Vagina (tissue), 2 donors: ENCODE data around the gene ADRM1. TPM values are rescaled to one million over a fixed set of nuclear protein-coding genes. Genes with fewer than 3 reads are reported as not detected.

Experiments used
- DNase-seq, 2 donors: peaks; one replicate each; pipeline ENCODE4 v3.0.0-alpha.2; 2017; ENCODE audit errors: extremely low spot score in 2 of 2
- H3K27ac ChIP-seq: fragments of 200-600 bp; sonication (generic); one replicate; pipeline ENCODE4 v1.5.1; 2019
- H3K27me3 ChIP-seq: fragments of 200-600 bp; sonication (generic); one replicate; pipeline ENCODE4 v1.5.1; 2019
- H3K36me3 ChIP-seq, 2 donors: fragments of 200-600 bp; sonication (generic); one replicate each; pipeline ENCODE4 v1.5.1; 2017 to 2019
- H3K4me1 ChIP-seq: fragments of 200-600 bp; sonication (generic); one replicate; pipeline ENCODE4 v1.5.1; 2019
- H3K4me3 ChIP-seq, 2 donors: fragments of 200-600 bp; sonication (generic); 1 replicate in 1 of 2; 2 replicates in 1 of 2; pipeline ENCODE4 v1.5.1; 2016 to 2019
- H3K9me3 ChIP-seq: fragments of 200-600 bp; sonication (generic); one replicate; pipeline ENCODE4 v1.5.1; 2019
- CTCF ChIP-seq, 3 experiments: fragments of 450-650 bp in 2 of 3; fragments of 200-600 bp in 1 of 3; sonication (generic) in 1 of 3; IDR thresholded peaks; one replicate each; pipeline ENCODE4 v1.5.1; 2017 to 2019; ENCODE audit warnings: antibody characterized with exemption in 3 of 3, mild to moderate bottlenecking in 2 of 3, moderate library complexity in 2 of 3
- POLR2A ChIP-seq, 2 donors: fragments of 450-650 bp; IDR thresholded peaks; one replicate each; pipeline ENCODE4 v1.6.1; 2017; ENCODE audit warnings: antibody characterized with exemption in 2 of 2, mild to moderate bottlenecking in 2 of 2, moderate library complexity in 2 of 2
- POLR2AphosphoS5 ChIP-seq, 2 donors: sonication (generic); formaldehyde crosslinking; IDR thresholded peaks; one replicate each; pipeline ENCODE4 v1.9.0; 2017; ENCODE audit warnings: antibody characterized with exemption in 2 of 2, mild to moderate bottlenecking in 2 of 2, low read depth in 1 of 2; ENCODE audit not compliant: insufficient read depth in 1 of 2
- intact Hi-C: fragments of 100-400 bp; cut with DNase I; formaldehyde crosslinking; loops from one replicate; pipeline ENCODE4 v1.15.1; 2023
- total RNA-seq: library from RNA; depleted of rRNA; stranded (reverse); fragments of >200 nt; gene quantifications from one replicate; pipeline ENCODE4 v1.2.3, GENCODE V29; 2016

Gene ADRM1
- total RNA-seq, 1 donor from 2014 or later, result 110 TPM

- Histone ChIP-seq H3K9me3 (no peaks in the 10 kb centered on the region), H3K4me3 (no peak overlapping the region), H3K4me1 (no peaks in the 10 kb centered on the region), H3K27me3 (no peaks in the 10 kb centered on the region), H3K36me3 (peaks cover 0 to 18% of the 10 kb centered on the region in 2 donors), H3K27ac (no peak overlapping the region)
- TF ChIP-seq CTCF (IDR thresholded peaks at IDR 0.05), result no peak
- no peak for DNase-seq
- intact Hi-C loops, result no loop called here
Observed at GRCh38 chr20:62323146-62323979, 20.6 kb downstream of the ADRM1 start.

GRCh38 chr20:62323980-62324906, 21.4 kb downstream of the ADRM1 start:
- no peaks in the 10 kb centered on the region for H3K4me1 ChIP-seq
- DNase-seq, result no peak
- H3K9me3 ChIP-seq, result no peaks in the 10 kb centered on the region
- TF ChIP-seq CTCF (IDR thresholded peaks at IDR 0.05), result no peak
- intact Hi-C loops, result no loop called here
- no peak overlapping the region for H3K27ac ChIP-seq
- peaks cover 0 to 27% of the 10 kb centered on the region in 2 donors for H3K36me3 ChIP-seq
- H3K27me3 ChIP-seq, result no peaks in the 10 kb centered on the region
- no peak overlapping the region for H3K4me3 ChIP-seq

GRCh38 chr20:62325172-62325905, 22.5 kb downstream of the ADRM1 start:
- no peaks in the 10 kb centered on the region for H3K27me3 ChIP-seq
- no peak overlapping the region for H3K4me3 ChIP-seq
- no peak for DNase-seq
- intact Hi-C loops, result no loop called here
- no peaks in the 10 kb centered on the region for H3K4me1 ChIP-seq
- peaks cover 0 to 37% of the 10 kb centered on the region in 2 donors for H3K36me3 ChIP-seq
- TF ChIP-seq POLR2AphosphoS5 (IDR thresholded peaks at IDR 0.05; ENCODE audit: insufficient read depth in 1 of 2, low read depth in 1 of 2) (no peak), CTCF (IDR thresholded peaks at IDR 0.05) (no peak)
- no peak overlapping the region for H3K27ac ChIP-seq
- no peaks in the 10 kb centered on the region for H3K9me3 ChIP-seq

GRCh38 chr20:62326559-62326958, 23.8 kb downstream of the ADRM1 start:
- DNase-seq, result no peak
- intact Hi-C loops, result no loop called here
- no peaks in the 10 kb centered on the region for H3K4me1 ChIP-seq
- no peak overlapping the region for H3K4me3 ChIP-seq
- no peaks in the 10 kb centered on the region for H3K27me3 ChIP-seq
- no peak overlapping the region for H3K27ac ChIP-seq
- peaks cover 0 to 42% of the 10 kb centered on the region in 2 donors for H3K36me3 ChIP-seq
- TF ChIP-seq CTCF (IDR thresholded peaks at IDR 0.05) (no peak), POLR2A (IDR thresholded peaks at IDR 0.05) (no peak), POLR2AphosphoS5 (IDR thresholded peaks at IDR 0.05; ENCODE audit: insufficient read depth in 1 of 2, low read depth in 1 of 2) (no peak)
- H3K9me3 ChIP-seq, result no peaks in the 10 kb centered on the region
